HUES64 (cell line): ENCODE data around the gene RAB6A.
"Not testable (repeated sequence)": the region's sequence is repeated elsewhere in the genome, so short reads cannot be mapped to it uniquely, and the experiment has no call there.

ENCODE experiments used
- H3K27ac ChIP-seq: 2 replicates; pipeline ENCODE4 v1.7.0; 2013; ENCODE audit warnings: low read depth, low read length, inconsistent platforms
- H3K27me3 ChIP-seq: 2 replicates; pipeline ENCODE4 v1.6.1; 2013; ENCODE audit warnings: mild to moderate bottlenecking, low read length; ENCODE audit not compliant: insufficient read depth
- H3K36me3 ChIP-seq: 2 replicates; pipeline ENCODE4 v1.6.1; 2013; ENCODE audit warnings: mild to moderate bottlenecking, low read length; ENCODE audit not compliant: insufficient read depth
- H3K4me1 ChIP-seq: 2 replicates; pipeline ENCODE4 v1.6.1; 2013; ENCODE audit warnings: mild to moderate bottlenecking, low read length, moderate library complexity; ENCODE audit not compliant: insufficient read depth
- H3K4me3 ChIP-seq: 2 replicates; pipeline ENCODE4 v1.5.1; 2013; ENCODE audit warnings: mild to moderate bottlenecking, low read length, moderate library complexity
- H3K9ac ChIP-seq: 2 replicates; pipeline ENCODE4 v1.6.1; 2013; ENCODE audit warnings: mild to moderate bottlenecking, low read depth, low read length
- H3K9me3 ChIP-seq: 2 replicates; pipeline ENCODE4 v1.6.1; 2013; ENCODE audit warnings: low read depth, low read length; ENCODE audit not compliant: insufficient read depth
- WGBS: fragments of 150-250, 120-280 bp; methylation state at CpG from one replicate; pipeline ENCODE4 v1.1.7; 2013; ENCODE audit warnings: missing lambda C conversion rate; 5-methylcytosine and 5-hydroxymethylcytosine counted together

RAB6A gene

DNA sequence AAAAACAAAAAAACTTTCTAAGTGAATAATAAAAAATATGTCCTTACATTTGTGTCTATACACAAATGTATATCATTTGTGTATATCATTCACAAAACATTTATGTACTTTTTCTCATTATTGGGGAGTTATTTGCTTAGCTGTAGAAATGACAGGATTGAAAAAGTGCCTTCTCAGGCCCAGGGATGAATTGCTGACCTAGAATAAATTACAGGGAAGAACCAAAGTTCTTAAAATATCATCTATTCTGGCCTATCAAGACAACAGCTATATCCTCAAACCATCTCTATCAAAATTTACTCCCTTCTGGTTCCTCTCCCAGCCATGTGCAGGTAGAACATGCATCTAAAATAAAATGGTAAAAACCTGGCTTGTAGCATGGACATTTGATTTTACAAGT is 1.9 kb upstream of the RAB6A start:
- no peak overlapping the region for H3K9ac ChIP-seq
- H3K9me3 ChIP-seq, result no peaks in the 10 kb centered on the region
- H3K27ac ChIP-seq, result no peak overlapping the region
- H3K27me3 ChIP-seq, result peaks cover 3% of the 10 kb centered on the region; the same call in 1 of the 2 replicates
- no peak overlapping the region for H3K4me3 ChIP-seq
- H3K4me1 ChIP-seq, result peaks cover 17% of the 10 kb centered on the region
- no peaks in the 10 kb centered on the region for H3K36me3 ChIP-seq

DNA sequence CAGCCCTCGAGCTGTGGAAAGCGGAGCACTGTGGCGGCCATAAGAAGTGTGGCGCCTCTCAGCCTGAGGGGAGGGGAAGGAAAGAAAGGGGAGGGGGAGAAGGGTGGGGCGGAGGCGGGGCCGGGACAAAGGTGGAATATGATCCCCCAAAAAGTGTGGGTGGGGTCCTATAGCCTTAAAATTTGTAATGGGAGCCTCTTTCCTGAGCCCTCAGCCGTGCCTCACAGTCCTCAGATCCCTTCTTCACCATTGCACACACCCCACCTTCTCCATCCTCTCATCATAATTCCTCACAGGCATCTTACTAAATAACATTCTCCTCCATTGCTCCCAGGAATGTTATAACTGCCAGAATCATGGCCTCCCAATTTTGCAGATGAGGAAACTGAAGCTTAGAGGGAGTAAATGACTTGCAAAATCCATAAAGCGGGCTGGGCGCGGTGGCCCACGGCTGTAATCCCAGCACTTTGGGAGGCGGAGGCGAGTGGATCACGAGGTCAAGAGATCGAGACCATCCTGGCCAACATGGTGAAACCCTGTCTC is 600 bp upstream of the RAB6A start:
- 47% methylated on average over 16 of the region's 16 CpGs for WGBS
- Histone ChIP-seq H3K4me3 (peak overlapping the region; percentile 99), H3K4me1 (peaks cover 22% of the 10 kb centered on the region), H3K27me3 (peaks cover 3% of the 10 kb centered on the region; the same call in 1 of the 2 replicates), H3K36me3 (no peaks in the 10 kb centered on the region), H3K9me3 (no peaks in the 10 kb centered on the region), H3K27ac (peak overlapping the region; percentile 69), H3K9ac (peak overlapping the region; percentile 45)

DNA sequence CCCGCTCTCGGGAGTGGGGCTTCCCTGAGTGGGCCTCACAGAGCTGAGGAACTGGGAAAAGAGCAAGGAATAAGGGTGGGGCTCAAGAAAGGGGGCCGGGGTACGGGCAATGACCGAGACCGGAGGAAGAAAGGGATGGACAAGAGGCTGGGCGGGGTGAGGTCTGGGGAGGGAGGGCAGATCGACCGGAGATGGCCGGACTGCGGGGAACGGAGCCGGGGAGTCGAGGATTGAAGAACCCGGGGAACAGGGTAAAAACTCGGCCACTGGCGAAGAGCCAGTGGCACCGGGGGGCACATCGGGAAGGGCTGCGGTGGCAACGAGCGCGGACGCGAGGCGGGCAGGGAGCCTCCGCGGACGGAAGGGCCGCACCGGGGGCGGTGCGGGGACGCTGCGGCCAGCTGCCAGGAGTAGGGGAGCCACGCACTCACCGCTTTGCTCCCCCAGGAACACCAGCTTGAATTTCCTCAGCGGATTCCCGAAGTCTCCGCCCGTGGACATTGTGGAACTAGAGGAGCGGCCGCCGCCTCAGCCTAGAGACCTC is 667 bp downstream of the RAB6A start:
- peak overlapping the region; percentile 86 for H3K27ac ChIP-seq

DNA sequence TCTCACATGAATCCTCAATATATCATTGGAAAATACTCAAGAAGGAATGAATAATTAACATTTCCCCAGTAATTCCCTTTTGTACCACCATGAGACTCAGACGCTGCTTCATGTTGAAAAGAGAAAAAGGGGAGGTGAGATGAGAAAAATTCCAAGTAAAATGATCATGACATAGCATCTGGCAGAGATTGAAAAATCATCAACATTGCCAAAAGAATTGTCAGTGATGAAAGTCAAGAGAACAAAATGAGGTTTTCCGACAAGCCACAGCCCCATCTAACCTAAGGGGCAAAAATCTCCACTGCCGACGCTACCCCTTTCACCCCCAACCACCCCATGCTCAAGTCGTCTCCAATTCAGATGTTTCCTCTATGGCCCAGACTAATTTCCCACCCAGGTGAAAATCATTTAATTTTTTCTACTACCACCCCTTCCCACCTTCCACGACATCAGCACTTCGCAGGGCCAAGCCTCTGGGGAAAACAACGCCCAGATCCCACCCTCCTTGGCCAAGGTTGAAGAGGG is 1.2 kb downstream of the RAB6A start:
- peak overlapping the region; percentile 90 for H3K9ac ChIP-seq
- H3K9me3 ChIP-seq, result no peaks in the 10 kb centered on the region
- WGBS, result under 1% methylated on average over 8 of the region's 8 CpGs
- no peaks in the 10 kb centered on the region for H3K27me3 ChIP-seq
- H3K4me1 ChIP-seq, result peaks cover 22% of the 10 kb centered on the region
- H3K4me3 ChIP-seq, result peak overlapping the region; percentile 99
- no peaks in the 10 kb centered on the region for H3K36me3 ChIP-seq
- H3K27ac ChIP-seq, result no peak overlapping the region; the same call in 1 of the 2 replicates

More for the DNA sequence above, 667 bp downstream of the RAB6A start:
- Histone ChIP-seq H3K36me3 (no peaks in the 10 kb centered on the region), H3K27me3 (no peaks in the 10 kb centered on the region), H3K9me3 (no peaks in the 10 kb centered on the region), H3K4me3 (peak overlapping the region; percentile 99), H3K9ac (peak overlapping the region; percentile 90), H3K4me1 (peaks cover 22% of the 10 kb centered on the region)
- under 1% methylated on average over 44 of the region's 44 CpGs for WGBS

DNA sequence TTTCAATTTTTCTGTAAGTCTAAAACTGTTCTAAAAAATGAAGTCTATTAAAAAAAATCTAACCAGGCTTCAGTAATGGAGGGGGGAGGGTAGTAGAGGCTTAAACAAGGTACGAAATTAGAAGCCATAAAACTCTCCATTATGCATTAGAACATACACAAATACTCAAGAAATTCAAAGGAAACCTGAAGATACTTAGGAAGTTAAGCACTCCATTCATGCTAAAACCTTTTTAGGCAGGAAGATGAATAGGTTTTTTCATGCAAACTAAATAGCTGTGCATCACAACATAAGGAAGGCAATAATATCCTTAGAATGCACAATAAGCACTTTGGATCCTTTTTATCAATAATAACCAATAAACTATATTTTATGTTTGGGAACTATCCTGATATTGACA is 2.4 kb downstream of the RAB6A start:
- Histone ChIP-seq H3K27ac (no peak overlapping the region), H3K36me3 (no peaks in the 10 kb centered on the region), H3K4me1 (peaks cover 22% of the 10 kb centered on the region), H3K27me3 (no peaks in the 10 kb centered on the region), H3K4me3 (peak overlapping the region; percentile 99), H3K9me3 (no peaks in the 10 kb centered on the region), H3K9ac (no peak overlapping the region)
- no CpG with 5 or more reads among the region's 1 CpG for WGBS

DNA sequence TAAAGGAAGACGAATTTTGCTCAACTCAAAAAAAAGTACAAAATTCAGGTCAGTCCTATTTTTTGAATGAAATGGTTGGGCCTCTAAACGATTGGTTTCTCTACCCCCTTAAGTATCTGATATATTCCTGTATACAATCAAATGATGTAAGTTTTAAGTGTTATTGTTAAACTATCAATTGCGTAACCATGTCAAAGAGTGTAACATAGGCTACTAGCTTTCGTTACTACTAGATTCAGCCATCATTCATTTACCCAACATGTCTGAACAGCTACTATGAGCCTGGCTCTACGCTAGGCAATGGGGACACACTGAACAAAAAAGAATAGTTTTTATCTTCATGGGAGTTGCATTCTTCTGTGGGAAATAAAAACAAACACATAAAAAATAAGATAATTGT is 3.3 kb downstream of the RAB6A start:
- WGBS, result 87% methylated on average over 4 of the region's 5 CpGs

GRCh38 chr11:73755670-73756069 is 5.2 kb downstream of the RAB6A start:
- no peak overlapping the region for H3K9ac ChIP-seq
- H3K4me1 ChIP-seq, result peaks cover 22% of the 10 kb centered on the region
- no peaks in the 10 kb centered on the region for H3K36me3 ChIP-seq

More for the DNA sequence above, 3.3 kb downstream of the RAB6A start:
- Histone ChIP-seq H3K4me3 (peak overlapping the region; percentile 99), H3K9me3 (no peaks in the 10 kb centered on the region), H3K36me3 (no peaks in the 10 kb centered on the region), H3K4me1 (peaks cover 22% of the 10 kb centered on the region), H3K27me3 (no peaks in the 10 kb centered on the region), H3K9ac (no peak overlapping the region), H3K27ac (no peak overlapping the region)

GRCh38 chr11:73753938-73754337 is 6.9 kb downstream of the RAB6A start:
- H3K27me3 ChIP-seq, result no peaks in the 10 kb centered on the region
- no peak overlapping the region for H3K27ac ChIP-seq
- peaks cover 17% of the 10 kb centered on the region for H3K4me1 ChIP-seq
- H3K9me3 ChIP-seq, result no peaks in the 10 kb centered on the region
- no peak overlapping the region for H3K9ac ChIP-seq
- no peaks in the 10 kb centered on the region for H3K36me3 ChIP-seq
- no peak overlapping the region for H3K4me3 ChIP-seq
- 98% methylated on average over 1 of the region's 1 CpG for WGBS

More at GRCh38 chr11:73755670-73756069, 5.2 kb downstream of the RAB6A start:
- no peak overlapping the region for H3K4me3 ChIP-seq
- H3K27me3 ChIP-seq, result no peaks in the 10 kb centered on the region
- no peaks in the 10 kb centered on the region for H3K9me3 ChIP-seq
- H3K27ac ChIP-seq, result no peak overlapping the region

GRCh38 chr11:73752903-73753302 is 8.0 kb downstream of the RAB6A start:
- 97% methylated on average over 7 of the region's 7 CpGs for WGBS
- no peak overlapping the region for H3K27ac ChIP-seq
- H3K27me3 ChIP-seq, result no peaks in the 10 kb centered on the region
- H3K36me3 ChIP-seq, result no peaks in the 10 kb centered on the region
- no peaks in the 10 kb centered on the region for H3K9me3 ChIP-seq
- no peak overlapping the region for H3K4me3 ChIP-seq
- H3K9ac ChIP-seq, result no peak overlapping the region
- peaks cover 7% of the 10 kb centered on the region; the same call in 1 of the 2 replicates for H3K4me1 ChIP-seq

GRCh38 chr11:73752216-73752867 is 8.5 kb downstream of the RAB6A start:
- no peak overlapping the region for H3K27ac ChIP-seq
- 0 out of 2 replicates have a peak, but pooled peaks cover under 1% of the 10 kb centered on the region for H3K4me1 ChIP-seq
- H3K27me3 ChIP-seq, result no peaks in the 10 kb centered on the region

GRCh38 chr11:73750862-73751261 is 10.0 kb downstream of the RAB6A start:
- not testable (repeated sequence) for H3K27me3 ChIP-seq, H3K36me3 ChIP-seq, H3K27ac ChIP-seq, H3K4me3 ChIP-seq, H3K9ac ChIP-seq, H3K4me1 ChIP-seq, H3K9me3 ChIP-seq
- 95% methylated on average over 4 of the region's 4 CpGs for WGBS

More at GRCh38 chr11:73752216-73752867, 8.5 kb downstream of the RAB6A start:
- H3K36me3 ChIP-seq, result no peaks in the 10 kb centered on the region
- no peak overlapping the region for H3K9ac ChIP-seq
- H3K9me3 ChIP-seq, result no peaks in the 10 kb centered on the region
- WGBS, result 94% methylated on average over 14 of the region's 14 CpGs
- H3K4me3 ChIP-seq, result no peak overlapping the region
